PC-9 (cell line): ENCODE data around the gene NEK7.

Experiments used
- CTCF ChIP-seq: fragments of 200-600 bp; sonication (generic); conservative IDR thresholded peaks from 2 replicates; pipeline ENCODE4 v1.6.1; 2017; ENCODE audit warnings: mixed run types, antibody characterized with exemption, mild to moderate bottlenecking, moderate library complexity
- EZH2 ChIP-seq: fragments of 200-600 bp; sonication (generic); IDR thresholded peaks from 2 replicates; pipeline ENCODE4 v1.8.0; 2017; ENCODE audit warnings: antibody characterized with exemption, low read depth

DNA sequence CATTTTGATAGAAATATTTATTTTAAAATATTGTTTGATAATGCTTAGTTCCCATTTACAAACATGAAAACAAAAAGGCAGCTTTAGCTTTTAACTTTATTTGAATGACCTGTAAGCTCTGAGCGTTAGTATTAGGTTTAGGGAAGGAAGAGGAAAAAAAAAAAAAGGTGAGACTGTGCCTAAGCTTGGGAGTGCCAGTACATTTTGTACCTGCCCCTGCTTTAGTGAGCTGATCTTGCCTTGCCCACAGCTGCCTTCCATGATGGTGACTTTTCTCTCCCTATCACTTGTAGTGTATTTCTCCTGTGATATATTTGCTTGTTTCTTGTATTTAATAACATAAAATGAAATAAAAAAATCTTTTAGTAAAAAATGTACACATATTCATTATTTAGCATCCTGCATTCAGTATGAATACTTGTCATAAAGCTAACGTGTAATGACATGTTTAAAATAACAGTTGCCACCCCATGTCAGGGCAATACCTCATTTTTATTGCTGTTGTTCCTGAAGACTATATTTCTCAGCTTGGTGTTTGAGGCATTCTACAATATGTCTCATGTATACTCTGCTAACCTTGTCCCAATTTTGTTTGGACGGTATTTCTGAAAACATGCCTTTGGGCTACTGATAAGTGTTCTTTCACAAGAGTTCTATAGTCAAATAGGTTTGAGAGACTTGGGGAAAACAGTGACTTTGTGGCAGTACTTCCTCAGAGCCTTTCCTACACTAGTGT is 76.3 kb downstream of the NEK7 start:
- no peak for TF ChIP-seq CTCF
- TF ChIP-seq EZH2: no peak
